WTC11 (cell line): Measurements from ENCODE around the gene USP49.

Experiments used
- CTCF ChIP-seq: fragments of 200-600 bp; IDR thresholded peaks from 2 replicates; pipeline ENCODE4 v1.8.0; 2022; ENCODE audit warnings: antibody characterized with exemption
- ESRRA ChIP-seq: sonication (generic); formaldehyde crosslinking; IDR thresholded peaks from 2 replicates; pipeline ENCODE4 v1.8.1; 2022; ENCODE audit warnings: mild to moderate bottlenecking, missing genetic modification reagents, borderline replicate concordance
- FOXP1 ChIP-seq: sonication (generic); formaldehyde crosslinking; IDR thresholded peaks from 2 replicates; pipeline ENCODE4 v1.8.0; 2022; ENCODE audit warnings: missing genetic modification reagents, mild to moderate bottlenecking, moderate library complexity, borderline replicate concordance
- MAX ChIP-seq: sonication (generic); formaldehyde crosslinking; IDR thresholded peaks from 2 replicates; pipeline ENCODE4 v1.8.0; 2022; ENCODE audit warnings: mild to moderate bottlenecking, missing genetic modification reagents
- NR3C1 ChIP-seq: sonication (generic); formaldehyde crosslinking; conservative IDR thresholded peaks from 2 replicates; pipeline ENCODE4 v1.8.1; 2023; ENCODE audit warnings: low read depth, mild to moderate bottlenecking, missing genetic modification reagents
- STAT6 ChIP-seq: sonication (generic); formaldehyde crosslinking; conservative IDR thresholded peaks from 2 replicates; pipeline ENCODE4 v1.8.1; 2023; ENCODE audit warnings: mild to moderate bottlenecking, low read depth, missing genetic modification reagents, moderate library complexity
- ZNF138 ChIP-seq: sonication (generic); formaldehyde crosslinking; conservative IDR thresholded peaks from 2 replicates; pipeline ENCODE4 v1.8.1; 2022; ENCODE audit warnings: mild to moderate bottlenecking, moderate library complexity, missing genetic modification reagents
- ZNF416 ChIP-seq: fragments of 250-450 bp; sonication (Bioruptor Pico); IDR thresholded peaks from 2 replicates; pipeline ENCODE4 v1.9.0; 2021; ENCODE audit warnings: mild to moderate bottlenecking, inconsistent platforms
- TF ChIP-seq, protein P1 (sequence below): sonication (generic); formaldehyde crosslinking; IDR thresholded peaks from 2 replicates; pipeline ENCODE4 v1.8.1; 2023; ENCODE audit warnings: mild to moderate bottlenecking, missing genetic modification reagents
- TF ChIP-seq, protein P2 (sequence below): sonication (generic); formaldehyde crosslinking; IDR thresholded peaks from 2 replicates; pipeline ENCODE4 v1.8.1; 2023; ENCODE audit warnings: mild to moderate bottlenecking, missing genetic modification reagents

- TF ChIP-seq, protein P1, sequence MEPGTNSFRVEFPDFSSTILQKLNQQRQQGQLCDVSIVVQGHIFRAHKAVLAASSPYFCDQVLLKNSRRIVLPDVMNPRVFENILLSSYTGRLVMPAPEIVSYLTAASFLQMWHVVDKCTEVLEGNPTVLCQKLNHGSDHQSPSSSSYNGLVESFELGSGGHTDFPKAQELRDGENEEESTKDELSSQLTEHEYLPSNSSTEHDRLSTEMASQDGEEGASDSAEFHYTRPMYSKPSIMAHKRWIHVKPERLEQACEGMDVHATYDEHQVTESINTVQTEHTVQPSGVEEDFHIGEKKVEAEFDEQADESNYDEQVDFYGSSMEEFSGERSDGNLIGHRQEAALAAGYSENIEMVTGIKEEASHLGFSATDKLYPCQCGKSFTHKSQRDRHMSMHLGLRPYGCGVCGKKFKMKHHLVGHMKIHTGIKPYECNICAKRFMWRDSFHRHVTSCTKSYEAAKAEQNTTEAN (CRISPR knock-in tag): no peak
- TF ChIP-seq NR3C1 (CRISPR knock-in tag): no peak
- TF ChIP-seq MAX (CRISPR knock-in tag): no peak
- TF ChIP-seq STAT6 (CRISPR knock-in tag): no peak
- TF ChIP-seq CTCF: no peak
- TF ChIP-seq, protein P2, sequence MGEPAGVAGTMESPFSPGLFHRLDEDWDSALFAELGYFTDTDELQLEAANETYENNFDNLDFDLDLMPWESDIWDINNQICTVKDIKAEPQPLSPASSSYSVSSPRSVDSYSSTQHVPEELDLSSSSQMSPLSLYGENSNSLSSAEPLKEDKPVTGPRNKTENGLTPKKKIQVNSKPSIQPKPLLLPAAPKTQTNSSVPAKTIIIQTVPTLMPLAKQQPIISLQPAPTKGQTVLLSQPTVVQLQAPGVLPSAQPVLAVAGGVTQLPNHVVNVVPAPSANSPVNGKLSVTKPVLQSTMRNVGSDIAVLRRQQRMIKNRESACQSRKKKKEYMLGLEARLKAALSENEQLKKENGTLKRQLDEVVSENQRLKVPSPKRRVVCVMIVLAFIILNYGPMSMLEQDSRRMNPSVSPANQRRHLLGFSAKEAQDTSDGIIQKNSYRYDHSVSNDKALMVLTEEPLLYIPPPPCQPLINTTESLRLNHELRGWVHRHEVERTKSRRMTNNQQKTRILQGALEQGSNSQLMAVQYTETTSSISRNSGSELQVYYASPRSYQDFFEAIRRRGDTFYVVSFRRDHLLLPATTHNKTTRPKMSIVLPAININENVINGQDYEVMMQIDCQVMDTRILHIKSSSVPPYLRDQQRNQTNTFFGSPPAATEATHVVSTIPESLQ (CRISPR knock-in tag): no peak
- TF ChIP-seq ZNF138 (CRISPR knock-in tag): no peak
- no peak for TF ChIP-seq ESRRA (CRISPR knock-in tag)
- TF ChIP-seq FOXP1 (CRISPR knock-in tag): no peak
- no peak for TF ChIP-seq ZNF416 (CRISPR knock-in tag)
Observed at GRCh38 chr6:41874741-41875140, 20.4 kb downstream of the USP49 start.
